Activated T-cell treated with anti-CD3 and anti-CD28 coated beads, Interleukin-2, amount 50 U/mL, for 4 hours (primary cell): ENCODE measurements around the gene SHROOM3. TPM values are rescaled to one million over a fixed set of nuclear protein-coding genes. Genes with fewer than 3 reads are reported as not detected.

Experiments
- ATAC-seq, 2 donors: fragments of 200-7000 bp; cut with Tn5 transposase; one replicate each; pipeline ENCODE4 v1.10.0; 2021
- DNase-seq: peaks from one replicate; pipeline ENCODE4 v3.0.0-alpha.2; 2020
- H3K27me3 Mint-ChIP-seq: one replicate; pipeline ENCODE4 v1.8.0; 2021; ENCODE audit warnings: low read depth, mixed read lengths
- H3K36me3 Mint-ChIP-seq: one replicate; pipeline ENCODE4 v1.8.0; 2022; ENCODE audit warnings: mixed read lengths; ENCODE audit not compliant: insufficient read depth
- H3K4me1 Mint-ChIP-seq: one replicate; pipeline ENCODE4 v1.8.0; 2021; ENCODE audit warnings: low read depth, mixed read lengths
- H3K4me3 Mint-ChIP-seq: one replicate; pipeline ENCODE4 v1.8.0; 2021; ENCODE audit warnings: mild to moderate bottlenecking, moderate library complexity, mixed read lengths
- H3K9me3 Mint-ChIP-seq: one replicate; pipeline ENCODE4 v1.8.0; 2021; ENCODE audit warnings: mixed read lengths
- total RNA-seq, 3 donors: library from RNA; stranded (reverse); gene quantifications; one replicate each; pipeline ENCODE4 v1.2.1, GENCODE V29; 2021

The SHROOM3 gene
- total RNA-seq, 3 donors from 2014 or later, result 0.05 to 0.33 (median 0.08) TPM

GRCh38 chr4:76654791-76655190 lies 219.8 kb downstream of the SHROOM3 start:
- DNase-seq, result no peak
- Mint-ChIP-seq H3K36me3 (no peaks in the 10 kb centered on the region), H3K9me3 (no peaks in the 10 kb centered on the region), H3K27me3 (peaks cover 6% of the 10 kb centered on the region), H3K4me1 (no peaks in the 10 kb centered on the region), H3K4me3 (no peak overlapping the region)
- ATAC-seq, result no peak

- Mint-ChIP-seq H3K27me3 (peaks cover 5% of the 10 kb centered on the region), H3K9me3 (no peaks in the 10 kb centered on the region), H3K4me1 (no peaks in the 10 kb centered on the region), H3K36me3 (no peaks in the 10 kb centered on the region), H3K4me3 (no peak overlapping the region)
- DNase-seq (no peak), ATAC-seq (no peak)
Observed at GRCh38 chr4:76655566-76656479, 220.8 kb downstream of the SHROOM3 start.

GRCh38 chr4:76657443-76657842 lies 222.4 kb downstream of the SHROOM3 start:
- H3K4me3 Mint-ChIP-seq, result no peak overlapping the region
- no peaks in the 10 kb centered on the region for H3K36me3 Mint-ChIP-seq
- no peaks in the 10 kb centered on the region for H3K9me3 Mint-ChIP-seq
- ATAC-seq, result no peak
- peaks cover 3% of the 10 kb centered on the region for H3K27me3 Mint-ChIP-seq
- no peak for DNase-seq
- H3K4me1 Mint-ChIP-seq, result no peaks in the 10 kb centered on the region

GRCh38 chr4:76658231-76659102 lies 223.4 kb downstream of the SHROOM3 start:
- Mint-ChIP-seq H3K27me3 (peaks cover 3% of the 10 kb centered on the region), H3K36me3 (no peaks in the 10 kb centered on the region), H3K4me1 (no peaks in the 10 kb centered on the region), H3K9me3 (no peaks in the 10 kb centered on the region), H3K4me3 (no peak overlapping the region)
- DNase-seq (no peak), ATAC-seq (no peak)

- H3K27me3 Mint-ChIP-seq, result peaks cover 3% of the 10 kb centered on the region
- H3K36me3 Mint-ChIP-seq, result no peaks in the 10 kb centered on the region
- no peak overlapping the region for H3K4me3 Mint-ChIP-seq
- DNase-seq (no peak), ATAC-seq (no peak)
- H3K9me3 Mint-ChIP-seq, result no peaks in the 10 kb centered on the region
- no peaks in the 10 kb centered on the region for H3K4me1 Mint-ChIP-seq
Observed at GRCh38 chr4:76659103-76659490, 224.1 kb downstream of the SHROOM3 start.

GRCh38 chr4:76663824-76664223 lies 228.8 kb downstream of the SHROOM3 start:
- no peaks in the 10 kb centered on the region for H3K4me1 Mint-ChIP-seq
- H3K9me3 Mint-ChIP-seq, result no peaks in the 10 kb centered on the region
- H3K36me3 Mint-ChIP-seq, result no peaks in the 10 kb centered on the region
- DNase-seq, result no peak
- ATAC-seq, result no peak
- H3K27me3 Mint-ChIP-seq, result peaks cover 3% of the 10 kb centered on the region
- no peak overlapping the region for H3K4me3 Mint-ChIP-seq

GRCh38 chr4:76665153-76665552 lies 230.1 kb downstream of the SHROOM3 start:
- H3K27me3 Mint-ChIP-seq, result peaks cover 3% of the 10 kb centered on the region
- H3K4me1 Mint-ChIP-seq, result no peaks in the 10 kb centered on the region
- H3K9me3 Mint-ChIP-seq, result no peaks in the 10 kb centered on the region
- ATAC-seq (no peak), DNase-seq (no peak)
- H3K36me3 Mint-ChIP-seq, result no peaks in the 10 kb centered on the region
- no peak overlapping the region for H3K4me3 Mint-ChIP-seq

GRCh38 chr4:76665721-76666120 lies 230.7 kb downstream of the SHROOM3 start:
- Mint-ChIP-seq H3K4me1 (no peaks in the 10 kb centered on the region), H3K36me3 (no peaks in the 10 kb centered on the region), H3K4me3 (no peak overlapping the region), H3K9me3 (no peaks in the 10 kb centered on the region), H3K27me3 (peaks cover 3% of the 10 kb centered on the region)
- no peak for DNase-seq
- no peak for ATAC-seq

GRCh38 chr4:76666944-76667532 lies 232.0 kb downstream of the SHROOM3 start:
- Mint-ChIP-seq H3K4me3 (no peak overlapping the region), H3K27me3 (no peaks in the 10 kb centered on the region), H3K4me1 (no peaks in the 10 kb centered on the region), H3K36me3 (no peaks in the 10 kb centered on the region), H3K9me3 (no peaks in the 10 kb centered on the region)
- DNase-seq (no peak), ATAC-seq (no peak)

- peaks cover 4% of the 10 kb centered on the region for H3K27me3 Mint-ChIP-seq
- DNase-seq, result no peak
- H3K9me3 Mint-ChIP-seq, result no peaks in the 10 kb centered on the region
- no peaks in the 10 kb centered on the region for H3K4me1 Mint-ChIP-seq
- H3K36me3 Mint-ChIP-seq, result no peaks in the 10 kb centered on the region
- no peak overlapping the region for H3K4me3 Mint-ChIP-seq
- ATAC-seq, result no peak
Observed at GRCh38 chr4:76670631-76671030, 235.6 kb downstream of the SHROOM3 start.

GRCh38 chr4:76673362-76673761 lies 238.3 kb downstream of the SHROOM3 start:
- Mint-ChIP-seq H3K9me3 (no peaks in the 10 kb centered on the region), H3K4me3 (no peak overlapping the region), H3K27me3 (peaks cover 7% of the 10 kb centered on the region), H3K36me3 (no peaks in the 10 kb centered on the region), H3K4me1 (no peaks in the 10 kb centered on the region)
- ATAC-seq (no peak), DNase-seq (no peak)

GRCh38 chr4:76674983-76675382 lies 240.0 kb downstream of the SHROOM3 start:
- H3K9me3 Mint-ChIP-seq, result no peaks in the 10 kb centered on the region

GRCh38 chr4:76677571-76678326 lies 242.7 kb downstream of the SHROOM3 start:
- Mint-ChIP-seq H3K4me1 (no peaks in the 10 kb centered on the region), H3K27me3 (peaks cover 9% of the 10 kb centered on the region), H3K4me3 (no peak overlapping the region), H3K36me3 (no peaks in the 10 kb centered on the region), H3K9me3 (no peaks in the 10 kb centered on the region)
- DNase-seq, result no peak
- ATAC-seq, result no peak

More at GRCh38 chr4:76674983-76675382, 240.0 kb downstream of the SHROOM3 start:
- ATAC-seq (no peak), DNase-seq (no peak)
- H3K4me1 Mint-ChIP-seq, result no peaks in the 10 kb centered on the region
- H3K27me3 Mint-ChIP-seq, result peaks cover 7% of the 10 kb centered on the region
- H3K36me3 Mint-ChIP-seq, result no peaks in the 10 kb centered on the region
- no peak overlapping the region for H3K4me3 Mint-ChIP-seq

GRCh38 chr4:76679691-76680090 lies 244.7 kb downstream of the SHROOM3 start:
- Mint-ChIP-seq H3K4me1 (no peaks in the 10 kb centered on the region), H3K4me3 (no peak overlapping the region), H3K36me3 (no peaks in the 10 kb centered on the region), H3K9me3 (no peaks in the 10 kb centered on the region), H3K27me3 (peaks cover 18% of the 10 kb centered on the region)
- no peak for ATAC-seq
- no peak for DNase-seq
